ENCODE data around the gene SPC24.
"Not testable (repeated sequence)": the region's sequence is repeated elsewhere in the genome, so short reads cannot be mapped to it uniquely, and the experiment has no call there.

SPC24 gene

GRCh38 chr19:11191934-11192333 lies 36.4 kb upstream of the SPC24 start:
- no peak for DNase-seq

- peak; percentile 77 for DNase-seq
These were observed 35.7 kb upstream of the SPC24 start for GRCh38 chr19:11191273-11191755.

GRCh38 chr19:11190501-11190900 lies 34.9 kb upstream of the SPC24 start:
- no peak for DNase-seq

GRCh38 chr19:11187441-11187840 lies 31.9 kb upstream of the SPC24 start:
- no peak for DNase-seq

GRCh38 chr19:11182994-11183393 lies 27.4 kb upstream of the SPC24 start:
- DNase-seq = no peak

- no peak for DNase-seq
These were observed 25.9 kb upstream of the SPC24 start for GRCh38 chr19:11181488-11181887.

- not testable (repeated sequence) for DNase-seq
These were observed 25.4 kb upstream of the SPC24 start for GRCh38 chr19:11180975-11181374.

- DNase-seq = no peak
These were observed 24.8 kb upstream of the SPC24 start for GRCh38 chr19:11180346-11180745.

GRCh38 chr19:11179716-11180297 lies 24.2 kb upstream of the SPC24 start:
- DNase-seq = no peak

GRCh38 chr19:11179145-11179465 lies 23.5 kb upstream of the SPC24 start:
- not testable (repeated sequence) for DNase-seq

- no peak for DNase-seq
These were observed 22.0 kb upstream of the SPC24 start for GRCh38 chr19:11177592-11177991.

GRCh38 chr19:11176466-11177193 lies 21.0 kb upstream of the SPC24 start:
- no peak for DNase-seq

GRCh38 chr19:11175920-11176319 lies 20.3 kb upstream of the SPC24 start:
- DNase-seq = no peak

GRCh38 chr19:11174336-11174735 lies 18.8 kb upstream of the SPC24 start:
- no peak for DNase-seq

GRCh38 chr19:11173516-11174155 lies 18.1 kb upstream of the SPC24 start:
- no peak for DNase-seq

- no peak for DNase-seq
These were observed 17.0 kb upstream of the SPC24 start for GRCh38 chr19:11172576-11172975.

GRCh38 chr19:11171144-11171543 lies 15.6 kb upstream of the SPC24 start:
- no peak for DNase-seq

- DNase-seq = no peak
These were observed 14.5 kb upstream of the SPC24 start for GRCh38 chr19:11169896-11170678.

GRCh38 chr19:11168568-11168967 lies 13.0 kb upstream of the SPC24 start:
- DNase-seq = peak; percentile 89

GRCh38 chr19:11166281-11167142 lies 10.9 kb upstream of the SPC24 start:
- peak; percentile 72 for DNase-seq

GRCh38 chr19:11165486-11166030 lies 10.0 kb upstream of the SPC24 start:
- peak; percentile 29 for DNase-seq

- DNase-seq = peak; percentile 81
These were observed 9.4 kb upstream of the SPC24 start for GRCh38 chr19:11164879-11165406.
